A549 (cell line): Measurements from ENCODE around the gene CEL. TPM values are rescaled to one million over a fixed set of nuclear protein-coding genes. Genes with fewer than 3 reads are reported as not detected.

Source experiments
- ATAC-seq, 2 experiments: fragments of 200-7000 bp in 1 of 2; fragments of >200 bp in 1 of 2; cut with Nextera tagmentation in 1 of 2; cut with Tn5 transposase in 1 of 2; 3 replicates each; pipeline versions ENCODE4 v1.8.0 to v1.9.1; 2018 to 2020; ENCODE audit warnings: mild to moderate bottlenecking in 1 of 2, moderate library complexity in 1 of 2
- CTCF ChIA-PET: fragments of 300-600 bp; sonication (Branson Sonifier 250); formaldehyde crosslinking; extraction: SDS; loops from one replicate; lab custom pipeline; 2021; ENCODE audit warnings: antibody characterized with exemption, inconsistent platforms; lab: Yijun Ruan, JAX
- POLR2A ChIA-PET: fragments of 350-600 bp; formaldehyde crosslinking; extraction: SDS; loops from one replicate; lab custom pipeline; 2021; ENCODE audit warnings: antibody characterized with exemption, inconsistent platforms; lab: Yijun Ruan, JAX
- DNase-seq, 2 experiments: peaks; one replicate each; pipeline versions ENCODE4 v3.0.0 to v3.0.0-alpha.2; 2011 to 2016; ENCODE audit warnings: low read depth in 1 of 2, low spot score in 1 of 2
- FAIRE-seq: peaks from 2 replicates; lab custom pipeline; 2011; peaks lifted over from hg19 to GRCh38; lab: Jason Lieb, UNC
- H3K27ac ChIP-seq, 2 experiments: fragments of >200 bp; sonication (Bioruptor Twin); formaldehyde crosslinking; 3 replicates each; pipeline ENCODE4 v1.5.1; 2016 to 2017
- H3K4me1 ChIP-seq: fragments of >200 bp; sonication (Bioruptor Twin); formaldehyde crosslinking; 3 replicates; pipeline ENCODE4 v1.6.1; 2016
- H3K4me2 ChIP-seq: fragments of >200 bp; sonication (Bioruptor Twin); formaldehyde crosslinking; 3 replicates; pipeline ENCODE4 v1.6.1; 2016
- H3K4me3 ChIP-seq: fragments of >200 bp; sonication (Bioruptor Twin); formaldehyde crosslinking; 3 replicates; pipeline ENCODE4 v1.5.1; 2016
- H3K9me3 ChIP-seq: fragments of >200 bp; sonication (Bioruptor Twin); formaldehyde crosslinking; 3 replicates; pipeline ENCODE4 v1.6.1; 2016
- ATOH8 ChIP-seq: fragments of 250-450 bp; sonication (Bioruptor Pico); IDR thresholded peaks from 2 replicates; pipeline ENCODE4 v1.5.0; 2020; ENCODE audit warnings: low read depth, mild to moderate bottlenecking, moderate library complexity
- BHLHE40 ChIP-seq: IDR thresholded peaks from 2 replicates; pipeline ENCODE4 v1.6.1; 2012; ENCODE audit warnings: low read depth, low read length, inconsistent platforms
- CEBPB ChIP-seq, 2 experiments: fragments of >200 bp in 1 of 2; sonication (Bioruptor Twin) in 1 of 2; formaldehyde crosslinking in 1 of 2; IDR thresholded peaks; 2 replicates each; pipeline ENCODE4 v1.6.1; 2012 to 2016
- EHMT2 ChIP-seq: fragments of 200-600 bp; sonication (generic); IDR thresholded peaks from 2 replicates; pipeline ENCODE4 v1.6.1; 2016; ENCODE audit warnings: antibody characterized with exemption, low read depth, mild to moderate bottlenecking, moderate library complexity
- GATA3 ChIP-seq: IDR thresholded peaks from 2 replicates; pipeline ENCODE4 v1.6.1; 2012; ENCODE audit warnings: borderline replicate concordance
- JUNB ChIP-seq: fragments of >200 bp; sonication (Bioruptor Twin); formaldehyde crosslinking; IDR thresholded peaks from 2 replicates; pipeline ENCODE4 v1.6.1; 2016
- KDM1A ChIP-seq: fragments of 200-600 bp; sonication (generic); IDR thresholded peaks from 2 replicates; pipeline ENCODE4 v1.6.1; 2016; ENCODE audit warnings: low read depth, mild to moderate bottlenecking
- KDM5A ChIP-seq: fragments of 200-600 bp; sonication (generic); IDR thresholded peaks from 2 replicates; pipeline ENCODE4 v1.6.1; 2016; ENCODE audit warnings: antibody characterized with exemption, mild to moderate bottlenecking
- NFE2L2 ChIP-seq: fragments of 150-350 bp; conservative IDR thresholded peaks from 2 replicates; pipeline ENCODE4 v1.6.1; 2014; ENCODE audit warnings: low read length
- NR3C1 ChIP-seq: fragments of >200 bp; sonication (Bioruptor Twin); formaldehyde crosslinking; IDR thresholded peaks from 3 replicates; pipeline ENCODE4 v1.6.1; 2017
- PHF8 ChIP-seq: fragments of 200-600 bp; sonication (generic); IDR thresholded peaks from 2 replicates; pipeline ENCODE4 v1.6.1; 2016; ENCODE audit warnings: low read depth, mild to moderate bottlenecking, antibody characterized with exemption, moderate library complexity, borderline replicate concordance
- RNF2 ChIP-seq: fragments of 200-600 bp; sonication (generic); IDR thresholded peaks from 2 replicates; pipeline ENCODE4 v1.6.1; 2016; ENCODE audit warnings: low read depth, mild to moderate bottlenecking, antibody characterized with exemption, moderate library complexity, borderline replicate concordance
- SREBF2 ChIP-seq: fragments of 450-650 bp; IDR thresholded peaks from 2 replicates; pipeline ENCODE4 v1.6.1; 2014; ENCODE audit warnings: mild to moderate bottlenecking, moderate library complexity
- TP53 ChIP-seq: fragments of 250-450 bp; sonication (Bioruptor Pico); IDR thresholded peaks from 2 replicates; pipeline ENCODE4 v1.5.0; 2021; ENCODE audit warnings: mild to moderate bottlenecking, moderate library complexity
- WGBS: methylation state at CpG from one replicate; pipeline ENCODE4 v1.1.6; 2017; ENCODE audit errors: missing lambda C conversion rate; 5-methylcytosine and 5-hydroxymethylcytosine counted together
- polyA plus RNA-seq, 4 experiments: library from polyadenylated mRNA; depleted of rRNA in 3 of 4; stranded (reverse); fragments of >200 nt; fragmentation: RNase III in 1 of 4; extraction: RNeasy Plus Mini Kit Qiagen cat#74134 plus additional on column Dnase treatment in 1 of 4; gene quantifications; 2 replicates in 3 of 4; 3 replicates in 1 of 4; pipeline ENCODE4 v1.2.3, GENCODE V29; 2011 to 2017
- TF ChIP-seq, protein P1 (sequence below): fragments of 200-600 bp; sonication (generic); IDR thresholded peaks from 2 replicates; pipeline ENCODE4 v1.6.1; 2016; ENCODE audit warnings: antibody characterized with exemption, mild to moderate bottlenecking, moderate library complexity
- TF ChIP-seq, protein P2 (sequence below): fragments of 450-650 bp; IDR thresholded peaks from 2 replicates; pipeline ENCODE4 v1.6.1; 2014; ENCODE audit warnings: antibody characterized with exemption
- TF ChIP-seq, protein P3 (sequence below): IDR thresholded peaks from 2 replicates; pipeline ENCODE4 v1.6.1; 2012

Gene CEL
- polyA plus RNA-seq, 2 of the 4 experiments (the other 2 are of a cell fraction), result 0.23 to 0.68 TPM

- TF ChIP-seq, protein P1, sequence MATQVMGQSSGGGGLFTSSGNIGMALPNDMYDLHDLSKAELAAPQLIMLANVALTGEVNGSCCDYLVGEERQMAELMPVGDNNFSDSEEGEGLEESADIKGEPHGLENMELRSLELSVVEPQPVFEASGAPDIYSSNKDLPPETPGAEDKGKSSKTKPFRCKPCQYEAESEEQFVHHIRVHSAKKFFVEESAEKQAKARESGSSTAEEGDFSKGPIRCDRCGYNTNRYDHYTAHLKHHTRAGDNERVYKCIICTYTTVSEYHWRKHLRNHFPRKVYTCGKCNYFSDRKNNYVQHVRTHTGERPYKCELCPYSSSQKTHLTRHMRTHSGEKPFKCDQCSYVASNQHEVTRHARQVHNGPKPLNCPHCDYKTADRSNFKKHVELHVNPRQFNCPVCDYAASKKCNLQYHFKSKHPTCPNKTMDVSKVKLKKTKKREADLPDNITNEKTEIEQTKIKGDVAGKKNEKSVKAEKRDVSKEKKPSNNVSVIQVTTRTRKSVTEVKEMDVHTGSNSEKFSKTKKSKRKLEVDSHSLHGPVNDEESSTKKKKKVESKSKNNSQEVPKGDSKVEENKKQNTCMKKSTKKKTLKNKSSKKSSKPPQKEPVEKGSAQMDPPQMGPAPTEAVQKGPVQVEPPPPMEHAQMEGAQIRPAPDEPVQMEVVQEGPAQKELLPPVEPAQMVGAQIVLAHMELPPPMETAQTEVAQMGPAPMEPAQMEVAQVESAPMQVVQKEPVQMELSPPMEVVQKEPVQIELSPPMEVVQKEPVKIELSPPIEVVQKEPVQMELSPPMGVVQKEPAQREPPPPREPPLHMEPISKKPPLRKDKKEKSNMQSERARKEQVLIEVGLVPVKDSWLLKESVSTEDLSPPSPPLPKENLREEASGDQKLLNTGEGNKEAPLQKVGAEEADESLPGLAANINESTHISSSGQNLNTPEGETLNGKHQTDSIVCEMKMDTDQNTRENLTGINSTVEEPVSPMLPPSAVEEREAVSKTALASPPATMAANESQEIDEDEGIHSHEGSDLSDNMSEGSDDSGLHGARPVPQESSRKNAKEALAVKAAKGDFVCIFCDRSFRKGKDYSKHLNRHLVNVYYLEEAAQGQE, result no peak
These were observed 6.8 kb upstream of the CEL start (continued) for GRCh38 chr9:133054966-133055365.

DNA sequence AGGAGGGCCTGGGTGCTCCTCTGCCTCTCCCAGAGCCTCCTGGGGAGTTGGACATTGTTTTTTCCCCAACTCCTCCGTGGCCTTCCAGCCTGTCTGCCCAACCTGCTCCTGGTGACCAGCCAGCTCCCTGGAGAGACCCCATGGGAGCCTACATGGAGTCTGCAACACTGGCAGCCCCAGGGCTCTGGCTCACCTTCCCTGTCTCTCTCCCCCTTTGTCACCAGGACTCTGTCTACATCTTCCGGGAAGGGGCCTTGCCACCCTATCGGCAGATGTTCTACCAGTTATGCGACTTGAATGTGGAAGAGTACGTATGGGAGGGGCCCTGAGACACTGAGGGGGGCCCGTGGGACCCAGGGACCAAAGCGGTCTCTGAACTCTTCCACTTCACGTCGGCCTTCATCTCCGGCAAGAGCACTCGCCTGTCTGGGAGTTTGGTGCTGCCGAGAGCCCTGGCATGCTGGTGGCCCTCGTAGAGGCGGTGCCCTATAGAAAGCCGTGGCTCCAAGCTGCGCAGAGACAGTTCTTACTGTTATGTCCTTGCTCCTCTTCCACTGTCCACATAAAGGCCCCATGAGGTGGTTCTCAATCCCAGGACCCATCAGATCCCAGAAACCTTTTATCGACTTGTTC, 5.9 kb upstream of the CEL start:
- Histone ChIP-seq H3K9me3 (no peaks in the 10 kb centered on the region), H3K4me1 (0 out of 3 replicates have a peak, but pooled peaks cover 3% of the 10 kb centered on the region), H3K4me2 (no peak overlapping the region), H3K27ac (no peak overlapping the region), H3K4me3 (no peak overlapping the region)
- DNase-seq (no peak), ATAC-seq (no peak), FAIRE-seq (no peak)
- 90% methylated on average over 17 of the region's 17 CpGs for WGBS
- POLR2A ChIA-PET, result no interaction called here
- no peak for TF ChIP-seq RNF2
- TF ChIP-seq EHMT2, result no peak
- no peak for TF ChIP-seq ATOH8 (CRISPR knock-in tag)
- TF ChIP-seq, protein P2, sequence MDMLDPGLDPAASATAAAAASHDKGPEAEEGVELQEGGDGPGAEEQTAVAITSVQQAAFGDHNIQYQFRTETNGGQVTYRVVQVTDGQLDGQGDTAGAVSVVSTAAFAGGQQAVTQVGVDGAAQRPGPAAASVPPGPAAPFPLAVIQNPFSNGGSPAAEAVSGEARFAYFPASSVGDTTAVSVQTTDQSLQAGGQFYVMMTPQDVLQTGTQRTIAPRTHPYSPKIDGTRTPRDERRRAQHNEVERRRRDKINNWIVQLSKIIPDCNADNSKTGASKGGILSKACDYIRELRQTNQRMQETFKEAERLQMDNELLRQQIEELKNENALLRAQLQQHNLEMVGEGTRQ, result no peak
- CTCF ChIA-PET, result interaction anchor here (0.7 to 5.5 kb wide), 4 partner anchors 7 to 90 kb away, joined by 3 to 45 read pairs (median 3); no protein-coding TSS in a partner anchor

DNA sequence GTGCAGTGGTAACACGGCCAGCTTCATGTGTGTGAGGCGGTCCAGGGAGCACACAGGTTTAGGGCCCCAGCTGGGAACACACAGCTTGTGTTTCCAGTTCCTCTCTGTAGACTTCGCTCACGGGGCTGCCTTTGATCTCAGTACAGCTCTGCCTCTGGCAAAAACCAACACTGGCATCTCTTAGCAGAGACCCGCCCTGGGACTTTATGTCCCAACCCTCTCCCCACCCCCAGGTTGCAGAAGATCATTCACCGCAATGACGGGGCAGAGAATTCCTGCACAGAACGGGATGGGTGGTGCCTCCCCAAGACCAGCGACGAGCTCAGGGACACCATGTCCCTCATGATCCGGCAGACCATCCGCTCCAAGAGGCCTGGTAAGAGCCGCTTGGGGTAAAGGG, 5.2 kb upstream of the CEL start:
- Histone ChIP-seq H3K4me2 (no peak overlapping the region), H3K4me3 (no peak overlapping the region), H3K27ac (no peak overlapping the region), H3K9me3 (no peaks in the 10 kb centered on the region), H3K4me1 (0 out of 3 replicates have a peak, but pooled peaks cover 3% of the 10 kb centered on the region)
- FAIRE-seq (no peak), DNase-seq (no peak), ATAC-seq (no peak)
- CTCF ChIA-PET, result interaction anchor here (0.7 to 5.5 kb wide), 4 partner anchors 8 to 90 kb away, joined by 3 to 45 read pairs (median 3); no protein-coding TSS in a partner anchor
- 95% methylated on average over 12 of the region's 13 CpGs for WGBS
- POLR2A ChIA-PET, result no interaction called here
- TF ChIP-seq CEBPB (IDR thresholded peaks at IDR 0.05) (no peak), JUNB (no peak), ATOH8 (CRISPR knock-in tag) (no peak), RNF2 (no peak), KDM1A (no peak), GATA3 (no peak), NR3C1 (no peak), SREBF2 (no peak), KDM5A (no peak), NFE2L2 (no peak), BHLHE40 (no peak), PHF8 (no peak), TP53 (CRISPR knock-in tag) (no peak)
- TF ChIP-seq, protein P3, sequence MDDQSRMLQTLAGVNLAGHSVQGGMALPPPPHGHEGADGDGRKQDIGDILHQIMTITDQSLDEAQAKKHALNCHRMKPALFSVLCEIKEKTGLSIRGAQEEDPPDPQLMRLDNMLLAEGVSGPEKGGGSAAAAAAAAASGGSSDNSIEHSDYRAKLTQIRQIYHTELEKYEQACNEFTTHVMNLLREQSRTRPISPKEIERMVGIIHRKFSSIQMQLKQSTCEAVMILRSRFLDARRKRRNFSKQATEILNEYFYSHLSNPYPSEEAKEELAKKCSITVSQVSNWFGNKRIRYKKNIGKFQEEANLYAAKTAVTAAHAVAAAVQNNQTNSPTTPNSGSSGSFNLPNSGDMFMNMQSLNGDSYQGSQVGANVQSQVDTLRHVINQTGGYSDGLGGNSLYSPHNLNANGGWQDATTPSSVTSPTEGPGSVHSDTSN, result no peak
- TF ChIP-seq, protein P2, result no peak
